ELR (cell line): ENCODE measurements around the gene CDRT15L2.
"Not testable (repeated sequence)": the region's sequence is repeated elsewhere in the genome, so short reads cannot be mapped to it uniquely, and the experiment has no call there.

Experiments used
- DNase-seq: peaks from one replicate; pipeline ENCODE4 v3.0.0-alpha.2; 2015; ENCODE audit warnings: low read depth

CDRT15L2 gene

DNA sequence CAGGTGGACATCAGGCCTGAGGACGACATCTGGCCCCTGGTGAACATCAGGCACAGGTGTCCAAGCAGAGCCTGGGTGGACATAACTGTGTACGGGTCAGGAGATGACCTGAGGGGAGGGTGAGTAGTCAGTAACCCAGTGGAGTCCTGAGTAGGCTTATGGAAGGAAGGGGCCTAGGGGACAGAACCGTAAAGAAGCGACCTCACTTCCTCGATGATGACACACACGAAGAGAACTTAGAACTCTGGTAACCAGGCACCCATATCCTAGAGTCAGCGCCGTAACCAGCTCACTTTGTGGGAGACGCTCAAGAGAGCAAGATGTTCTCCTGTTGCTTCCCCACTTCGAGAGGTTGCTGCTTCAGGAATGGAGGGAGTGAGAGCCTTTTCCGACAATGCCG, at the start of gene CDRT15L2:
Gene CDRT15L2 (plus strand): TSS at position 301 of the 400 bp plus-strand sequence. CDS start 20 bp downstream, at position 321.
- not testable (repeated sequence) for DNase-seq

DNA sequence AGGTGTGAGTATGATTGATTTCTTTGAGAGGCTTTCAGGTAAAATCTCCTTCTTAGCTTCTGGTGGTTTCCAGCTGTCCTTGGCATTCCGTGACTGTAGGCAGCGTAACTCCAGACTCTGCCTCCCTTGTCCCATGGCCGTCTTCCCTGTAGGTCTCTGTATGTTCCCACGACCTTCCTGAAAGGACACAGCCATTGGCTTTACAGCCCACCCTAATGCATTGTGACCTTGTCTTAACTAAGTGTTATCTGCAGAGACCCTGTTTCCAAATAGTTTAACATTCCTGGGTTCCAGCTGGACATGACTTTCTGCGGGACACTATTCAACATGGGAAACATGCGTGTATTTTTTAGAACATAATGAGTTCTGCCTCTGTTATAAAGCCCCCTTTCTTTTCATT, 49.4 kb upstream of the CDRT15L2 start:
- DNase-seq, result not testable (repeated sequence)

DNA sequence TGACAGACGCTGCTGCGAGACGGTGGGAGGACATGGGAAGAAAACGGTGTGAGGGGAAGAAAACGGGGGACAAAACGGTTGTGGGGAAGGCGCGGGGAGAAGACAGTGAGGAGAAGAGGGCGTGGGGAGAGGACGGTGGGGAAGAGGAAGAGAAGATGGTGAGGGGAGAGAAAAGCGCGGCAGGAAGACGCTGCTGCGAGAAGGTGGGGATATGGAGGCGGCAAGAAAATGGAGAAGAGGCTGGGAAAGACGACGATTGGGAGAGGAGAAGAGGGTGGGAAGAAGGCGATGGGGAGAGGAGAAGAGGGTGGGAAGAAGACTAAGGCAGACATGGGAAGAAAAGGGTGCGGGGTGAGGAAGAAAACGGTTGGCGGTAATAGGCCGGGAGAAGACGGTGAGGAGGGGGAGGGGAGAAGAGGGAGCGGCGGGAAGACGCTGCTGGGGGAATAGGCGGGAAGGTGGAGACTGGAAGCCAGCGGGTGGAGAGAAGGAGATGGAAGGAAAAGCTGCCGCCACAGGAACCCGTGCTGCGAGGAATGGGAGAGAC, 46.9 kb upstream of the CDRT15L2 start:
- peak; percentile 1 for DNase-seq

DNA sequence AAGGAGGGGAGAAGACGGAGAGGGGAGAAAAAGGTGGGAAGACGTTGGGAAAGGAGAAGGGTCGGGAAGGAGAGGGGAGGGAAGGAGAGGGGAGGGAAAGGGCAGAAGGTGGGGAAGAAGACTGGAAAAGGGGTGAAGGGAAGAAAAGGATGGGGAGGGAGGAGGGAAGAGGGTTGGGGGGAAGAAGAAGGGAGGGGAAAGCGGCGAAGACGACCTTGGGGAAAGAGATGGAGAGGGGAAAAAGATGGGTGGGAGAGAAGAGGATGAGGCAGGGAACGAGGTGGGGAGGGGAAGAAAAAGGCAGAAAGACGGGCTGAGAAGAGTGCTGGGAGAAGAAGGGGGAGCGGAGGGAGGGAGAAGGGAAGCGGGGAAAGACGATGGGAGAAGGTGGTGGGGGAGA, 46.3 kb upstream of the CDRT15L2 start:
- not testable (repeated sequence) for DNase-seq

DNA sequence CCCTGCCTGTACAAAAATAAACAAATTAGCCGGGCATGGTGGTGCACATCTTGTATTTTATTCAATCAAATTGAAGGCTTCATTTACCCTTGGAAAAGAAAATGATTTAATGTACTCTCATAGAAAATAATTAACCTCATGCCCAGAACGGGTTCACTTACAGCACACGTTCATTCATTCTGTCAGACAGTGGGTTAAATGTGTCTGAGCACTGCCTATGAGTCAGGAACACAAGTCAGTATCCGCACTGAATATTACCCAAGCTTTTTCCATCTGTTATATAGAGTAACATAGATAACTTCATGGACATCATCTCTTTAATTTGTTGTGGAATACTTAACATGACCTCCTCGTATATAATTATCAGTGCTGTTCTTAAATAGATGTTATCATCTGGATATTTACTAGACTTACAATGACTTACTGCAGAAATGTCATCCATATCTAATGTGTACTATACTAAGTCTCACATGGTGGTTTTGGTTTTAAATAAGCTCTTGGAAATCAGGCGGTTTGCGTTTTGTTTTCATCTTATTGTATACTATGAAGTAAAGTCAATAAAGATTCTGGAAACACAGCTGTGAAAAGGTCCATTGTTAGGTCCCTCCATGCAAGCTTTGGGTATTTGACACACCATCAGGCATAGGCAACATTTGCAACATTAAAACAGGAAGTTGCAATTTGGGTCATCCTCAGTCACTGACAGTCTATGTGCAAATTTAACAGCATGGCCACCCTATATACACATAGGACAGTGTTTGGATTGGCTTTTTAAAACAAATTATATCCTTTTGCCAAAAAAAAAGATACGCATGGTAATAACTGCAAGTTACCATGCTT, 44.6 kb upstream of the CDRT15L2 start:
- not testable (repeated sequence) for DNase-seq

DNA sequence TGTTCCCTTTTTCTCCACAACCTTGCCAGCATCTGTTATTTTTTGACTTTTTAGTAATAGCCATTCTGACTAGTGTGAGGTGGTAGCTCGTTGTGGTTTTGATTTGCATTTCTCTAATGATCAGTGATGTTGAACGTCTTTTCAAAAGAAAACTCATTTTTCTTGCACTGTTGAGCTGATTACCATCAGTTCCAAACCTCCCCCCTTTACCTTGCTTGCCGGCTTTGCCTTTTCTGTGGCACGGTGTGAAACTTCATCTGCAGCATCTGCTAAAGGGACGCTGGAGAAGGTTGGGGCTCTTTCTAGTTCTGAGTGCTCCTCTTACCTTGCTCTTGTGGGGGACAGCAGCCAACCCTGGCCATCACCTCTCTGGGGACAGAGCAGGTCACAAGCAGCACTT, 39.1 kb upstream of the CDRT15L2 start:
- not testable (repeated sequence) for DNase-seq

DNA sequence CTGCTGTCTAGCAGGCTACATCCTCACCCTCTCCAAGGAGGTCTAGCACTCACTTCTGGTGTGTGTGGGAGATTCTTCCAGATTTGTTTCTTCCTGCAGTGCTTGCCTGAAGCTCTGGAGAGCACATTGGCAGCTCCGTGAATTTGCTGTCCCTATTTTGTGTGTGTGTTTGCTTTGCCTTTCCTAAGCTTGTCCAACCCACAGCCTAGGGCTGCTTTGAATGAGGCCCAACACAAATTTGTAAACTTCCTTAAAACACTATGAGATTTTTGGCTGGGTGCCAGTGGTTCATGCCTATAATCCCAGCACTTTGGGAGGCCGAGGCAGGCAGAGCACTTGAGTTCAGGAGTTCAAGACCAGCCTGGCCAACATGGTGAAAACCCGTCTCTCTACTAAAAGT, 38.7 kb upstream of the CDRT15L2 start:
- not testable (repeated sequence) for DNase-seq

DNA sequence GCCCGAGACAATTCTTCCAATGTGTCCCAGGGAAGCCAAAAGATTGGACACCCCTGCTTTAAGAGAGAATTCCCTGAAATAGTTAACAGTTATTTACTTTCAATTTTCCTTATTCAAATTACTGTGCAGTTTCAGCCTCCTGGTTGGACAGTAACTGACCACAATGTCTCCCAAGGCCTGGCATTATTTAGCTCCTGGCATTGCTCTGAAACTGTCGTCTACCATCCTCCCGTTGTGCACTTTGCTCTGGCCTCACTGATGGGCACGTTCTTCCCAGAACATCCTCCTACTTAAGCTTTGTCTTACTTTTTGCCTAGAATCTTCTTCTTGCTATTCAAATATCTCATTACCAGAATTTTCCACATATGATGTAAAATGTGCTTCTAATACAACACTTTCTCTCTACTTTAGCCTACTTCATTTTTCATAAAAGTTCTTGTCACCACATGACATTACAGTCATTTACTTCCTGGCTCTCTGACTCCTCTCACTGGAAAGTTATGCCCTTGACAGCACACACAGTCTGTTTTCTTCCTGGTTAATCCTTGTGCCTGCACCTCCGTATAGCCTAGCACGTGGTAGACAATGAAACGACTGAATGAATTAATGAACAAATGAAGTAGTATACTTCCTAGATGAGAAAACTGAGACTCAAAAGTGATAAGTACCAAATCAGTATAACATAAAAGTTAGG, 37.5 kb upstream of the CDRT15L2 start:
- not testable (repeated sequence) for DNase-seq

DNA sequence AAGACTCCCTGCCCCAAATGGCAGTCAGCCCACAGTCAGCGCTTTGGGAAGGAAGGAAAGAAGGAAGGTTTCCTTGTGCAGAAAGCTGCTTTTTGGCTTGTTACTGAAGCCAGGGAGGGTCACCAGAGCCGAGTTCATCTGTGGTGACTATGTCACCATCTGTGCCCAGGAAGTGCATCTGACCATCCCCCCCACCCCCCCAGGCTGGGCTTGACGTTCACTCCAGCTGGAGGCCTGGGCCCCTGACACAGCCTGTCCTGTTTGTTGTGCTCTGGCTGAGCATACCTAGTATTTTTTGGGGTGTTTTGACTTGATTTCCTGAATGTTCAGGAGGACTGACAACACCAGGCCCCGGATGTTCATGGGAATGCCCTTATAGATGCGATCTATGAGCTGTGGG, 31.6 kb upstream of the CDRT15L2 start:
- DNase-seq, result not testable (repeated sequence)

DNA sequence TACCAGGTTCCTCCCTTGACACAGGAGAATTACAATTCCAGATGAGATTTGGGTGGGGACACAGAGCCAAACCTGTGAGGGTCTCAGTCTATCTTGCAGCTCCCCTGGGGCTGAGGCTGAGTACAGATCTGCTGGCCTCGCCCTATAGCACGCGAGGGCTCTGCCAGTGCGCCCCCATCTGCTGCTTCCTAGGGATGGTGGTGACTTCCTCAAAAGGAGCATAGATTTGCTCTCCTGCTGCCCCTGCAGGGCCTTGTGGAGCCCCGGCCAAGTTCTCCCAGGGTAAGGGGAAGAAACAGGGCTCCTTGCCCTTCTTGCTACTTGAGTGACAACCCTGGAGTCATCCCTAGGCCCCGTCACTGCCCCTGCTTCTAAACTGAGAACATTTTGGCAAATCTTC, 26.6 kb upstream of the CDRT15L2 start:
- not testable (repeated sequence) for DNase-seq

DNA sequence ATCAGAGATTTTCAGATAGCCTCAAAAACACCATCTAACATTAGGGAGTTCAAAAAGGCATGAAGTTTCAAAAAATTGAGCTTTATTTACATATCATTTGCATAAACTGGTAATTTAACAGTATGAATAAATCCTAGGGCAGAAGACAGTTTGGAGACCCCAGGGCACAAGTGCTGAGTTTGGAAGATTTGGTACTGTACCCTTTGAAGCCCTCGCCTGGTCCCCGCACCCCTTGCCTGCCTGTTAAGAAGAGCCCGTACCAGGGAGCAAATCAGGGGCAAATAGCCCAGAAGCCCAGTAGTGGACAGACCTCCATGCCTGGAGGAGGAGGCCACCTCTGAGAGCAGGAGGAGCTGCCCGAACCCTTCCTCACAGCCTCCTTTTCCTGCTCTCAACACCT, 24.8 kb upstream of the CDRT15L2 start:
- not testable (repeated sequence) for DNase-seq

DNA sequence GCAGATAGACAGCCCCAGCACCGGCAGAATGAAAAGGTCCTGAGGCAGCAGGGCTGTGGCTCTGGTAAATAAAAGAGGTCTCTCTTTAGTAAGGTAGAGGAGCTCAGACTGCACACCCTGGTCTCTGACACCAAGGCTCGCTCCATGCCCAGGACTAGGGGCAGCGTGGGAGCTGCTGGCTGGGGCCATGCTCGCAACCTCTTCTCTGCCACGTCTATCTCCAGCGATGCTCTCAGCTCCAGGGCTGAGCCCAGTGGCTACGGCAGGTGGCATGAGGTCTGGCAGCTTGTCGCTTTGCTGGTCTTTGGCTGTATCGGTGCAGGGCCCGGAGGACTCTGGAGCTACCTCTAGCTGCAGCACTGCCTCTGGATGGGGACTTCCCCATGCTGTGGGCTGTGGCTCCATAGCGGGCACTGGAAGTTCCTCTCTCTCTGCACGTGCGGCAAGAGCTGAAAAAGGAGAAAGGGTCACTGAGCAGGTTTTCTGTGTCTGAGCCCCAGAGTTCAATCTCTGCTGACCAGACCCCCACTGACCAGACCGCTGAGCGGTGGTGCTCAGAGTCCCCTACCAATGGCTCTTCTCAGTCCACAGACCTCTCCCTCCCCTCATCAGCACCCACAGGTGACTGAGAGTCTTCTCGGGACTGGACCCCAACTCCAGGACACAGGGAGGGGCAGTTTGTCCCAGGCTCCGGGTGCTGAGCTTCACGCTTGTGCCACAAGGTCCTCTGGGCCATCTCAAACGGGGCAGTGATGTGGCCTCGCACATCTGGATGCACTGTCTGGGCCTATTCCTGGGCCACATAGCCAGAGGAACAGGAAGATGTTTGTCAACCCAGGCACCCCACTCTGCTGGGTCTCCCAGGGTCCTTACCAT, 24.2 kb upstream of the CDRT15L2 start:
- DNase-seq, result not testable (repeated sequence)

DNA sequence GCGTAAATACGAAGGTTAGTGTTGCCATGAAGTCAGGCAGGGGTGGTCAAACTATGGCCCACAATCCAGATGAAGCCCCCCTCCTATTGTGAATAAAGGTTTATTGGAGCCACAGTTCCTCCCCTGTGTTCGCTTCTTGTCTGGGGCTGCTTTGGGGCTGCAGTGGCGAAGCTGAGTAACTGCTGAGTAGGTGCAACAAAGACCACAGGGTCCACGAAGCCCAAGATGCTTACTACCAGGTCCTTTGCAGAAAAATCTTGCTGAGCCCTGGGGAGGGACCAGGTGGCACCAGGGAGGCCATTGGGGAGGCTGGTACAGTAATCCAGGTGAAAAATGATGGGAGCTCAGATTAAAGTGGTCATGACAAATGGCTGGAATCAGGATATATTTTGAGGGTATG, 21.4 kb upstream of the CDRT15L2 start:
- DNase-seq, result not testable (repeated sequence)

DNA sequence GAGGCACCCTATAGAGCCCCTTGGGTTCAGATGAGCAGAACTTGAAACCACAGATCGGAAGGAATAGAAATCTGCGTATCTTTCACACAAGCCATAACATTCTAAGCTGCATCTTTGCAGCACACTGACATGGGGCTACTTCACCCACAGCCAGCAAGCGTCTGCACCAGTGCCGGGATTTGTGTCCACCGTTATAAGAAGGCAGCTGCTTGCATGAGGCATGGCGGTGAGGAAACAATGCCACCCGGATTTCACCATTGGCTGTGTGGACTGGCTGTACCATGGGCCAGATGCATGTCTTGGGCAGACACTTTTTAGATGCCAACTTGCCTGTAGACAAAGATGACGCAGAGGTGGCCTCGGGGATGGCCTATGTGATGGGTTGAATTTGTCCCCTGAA, 20.5 kb upstream of the CDRT15L2 start:
- DNase-seq, result not testable (repeated sequence)

DNA sequence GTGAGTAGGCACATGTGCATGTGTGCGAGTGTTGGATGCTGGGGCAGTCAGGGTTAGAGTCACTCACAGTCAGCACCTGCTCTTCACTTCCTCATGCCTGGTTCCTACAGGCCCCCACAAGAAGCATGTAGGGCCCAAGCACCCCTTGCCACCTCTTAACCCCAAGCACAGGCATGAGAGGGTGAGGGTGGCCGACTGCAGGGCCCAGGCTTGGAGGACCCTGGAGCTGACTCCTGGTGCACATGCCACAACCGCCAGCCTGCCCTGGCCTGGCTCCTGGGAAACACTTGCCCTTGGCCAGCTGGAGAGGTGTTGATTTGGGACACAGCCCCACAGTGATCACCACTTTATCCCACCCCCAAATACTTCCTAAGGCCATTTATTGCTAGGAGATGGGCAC, 16.9 kb upstream of the CDRT15L2 start:
- DNase-seq, result no peak

DNA sequence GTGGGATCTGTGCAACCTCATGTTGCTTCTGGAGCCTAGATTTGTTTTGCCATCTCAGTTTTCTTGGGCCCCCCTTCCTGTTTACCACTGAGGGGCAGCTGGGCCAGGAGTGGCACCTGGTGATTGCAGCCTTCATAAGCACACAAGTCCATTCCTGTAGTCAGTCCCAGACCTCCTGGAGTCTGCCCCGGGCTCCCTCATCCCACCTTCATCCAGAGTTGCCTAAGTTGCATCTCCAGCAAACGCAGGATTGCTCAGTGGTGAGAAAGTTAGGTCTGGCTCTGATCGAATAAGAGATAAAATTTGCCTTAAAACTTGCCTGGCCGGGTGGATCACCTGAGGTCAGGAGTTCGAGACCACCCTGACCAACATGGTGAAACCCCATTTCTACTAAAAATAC, 14.3 kb upstream of the CDRT15L2 start:
- not testable (repeated sequence) for DNase-seq

DNA sequence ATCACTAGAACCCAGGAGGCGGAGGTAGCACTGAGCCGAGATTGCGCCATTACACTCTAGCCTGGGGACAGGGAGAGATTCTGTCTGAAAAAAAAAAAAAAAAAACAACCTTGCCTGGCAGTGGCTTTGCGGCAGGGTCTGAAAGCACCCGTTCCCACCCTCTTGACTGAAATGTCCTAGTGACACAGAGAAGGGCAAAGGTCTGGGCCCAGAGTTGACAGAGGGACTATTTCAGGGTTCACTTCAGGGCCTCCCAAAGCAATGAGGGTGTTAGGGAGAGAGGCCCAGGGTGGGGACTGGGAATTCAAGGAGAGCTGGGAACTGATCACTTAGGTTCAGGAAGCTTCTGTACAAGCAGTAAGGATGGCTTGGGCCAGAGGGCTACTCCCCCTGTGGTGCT, 13.8 kb upstream of the CDRT15L2 start:
- DNase-seq, result no peak

DNA sequence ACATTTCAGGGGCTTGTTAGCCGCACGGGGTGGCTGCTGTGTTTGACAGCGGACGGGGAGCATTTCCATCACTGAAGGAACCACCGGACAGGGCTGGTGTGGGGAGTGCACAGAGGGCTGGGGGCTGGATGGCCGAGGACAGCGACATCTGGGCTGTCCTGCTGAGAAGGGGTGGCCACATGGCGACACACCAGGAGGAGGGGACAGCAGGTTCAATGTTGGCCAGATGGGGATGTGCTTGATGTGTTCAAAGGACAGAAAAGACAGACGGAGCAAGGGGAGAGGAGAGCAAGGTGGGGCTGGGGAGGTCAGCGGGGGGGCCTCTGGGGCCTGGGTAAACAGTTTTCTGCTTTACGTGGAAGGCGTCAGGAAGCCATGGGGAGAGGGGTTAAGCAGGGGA, 12.8 kb upstream of the CDRT15L2 start:
- DNase-seq, result not testable (repeated sequence)

DNA sequence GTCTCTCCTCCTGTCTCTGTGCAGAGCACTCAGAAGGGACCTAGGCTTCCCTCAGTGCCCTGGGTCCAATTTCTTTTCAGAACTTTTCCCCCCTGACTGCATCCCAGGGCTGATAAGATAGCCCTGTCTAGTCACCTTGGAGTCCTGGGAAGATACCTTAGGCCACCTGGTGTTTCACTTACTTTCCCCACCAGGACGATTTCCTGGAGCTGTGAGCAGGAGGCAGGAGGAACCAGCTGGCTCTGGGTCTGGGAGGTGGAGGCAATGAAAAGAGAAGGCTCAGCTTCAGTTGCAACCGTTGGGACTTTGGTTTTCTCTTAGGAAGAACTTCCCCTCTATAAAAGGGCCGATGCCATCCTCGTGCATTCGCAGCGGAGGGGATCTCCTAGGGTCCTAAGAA, 12.1 kb upstream of the CDRT15L2 start:
- not testable (repeated sequence) for DNase-seq

DNA sequence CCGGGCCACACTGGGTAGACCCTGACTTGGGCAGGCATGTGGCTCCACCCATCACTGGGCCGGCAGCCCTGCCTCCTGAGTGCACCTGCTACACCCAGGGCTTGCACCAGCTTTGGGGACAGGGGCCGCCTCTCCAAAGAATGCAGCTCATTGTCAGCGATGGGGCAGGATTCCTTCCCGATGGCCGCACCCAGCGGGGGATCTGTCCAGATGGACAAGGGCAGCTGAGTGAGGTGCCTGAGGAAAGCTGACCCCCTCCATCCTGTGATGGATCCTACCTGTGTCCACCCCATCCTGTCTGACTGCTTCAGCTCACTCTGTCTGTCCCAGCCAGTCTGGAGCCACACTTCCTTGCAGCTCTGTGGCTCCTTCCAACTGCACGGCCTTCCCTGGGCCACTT, 10.9 kb upstream of the CDRT15L2 start:
- not testable (repeated sequence) for DNase-seq

DNA sequence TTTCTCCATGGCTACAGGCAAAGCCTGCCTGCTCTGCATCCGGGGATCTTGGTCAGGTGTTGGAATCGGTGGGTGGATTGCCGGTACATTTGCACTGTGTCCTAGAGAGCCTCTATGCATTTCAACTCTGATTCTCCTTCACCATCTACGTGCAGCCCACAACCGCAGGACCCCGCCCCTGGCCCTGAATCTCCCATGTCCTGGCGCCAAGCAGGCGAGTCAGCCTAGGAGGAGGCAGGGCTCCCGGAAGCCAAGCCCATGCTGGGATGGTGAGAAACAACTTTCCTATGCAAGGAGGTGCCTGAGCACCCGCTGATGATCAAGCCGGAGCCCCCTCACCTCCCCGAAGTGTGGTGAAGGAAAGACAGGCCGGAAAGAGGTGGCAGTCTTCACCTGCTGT, 7.9 kb upstream of the CDRT15L2 start:
- DNase-seq, result not testable (repeated sequence)

DNA sequence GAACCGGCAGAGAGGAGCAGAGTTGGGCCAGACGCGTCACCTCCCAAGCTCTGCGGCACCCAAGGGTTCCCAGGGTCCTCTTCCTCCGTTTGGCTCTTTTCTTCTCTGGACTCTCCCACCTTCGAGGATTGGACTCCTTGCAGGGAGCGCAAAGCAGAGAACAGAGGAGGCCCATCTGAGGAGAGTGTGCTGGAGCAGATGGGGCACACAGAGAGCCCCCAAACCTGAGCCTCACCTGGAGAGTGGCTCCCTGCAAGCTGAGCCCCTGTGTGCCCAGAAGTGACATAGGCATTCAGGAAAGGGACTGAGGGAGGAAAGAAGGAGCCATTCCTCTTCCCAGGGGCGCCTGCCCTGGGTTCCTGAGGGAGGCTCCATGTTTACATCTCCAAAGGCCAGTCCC, 6.3 kb upstream of the CDRT15L2 start:
- not testable (repeated sequence) for DNase-seq
